Ovary (tissue), 9 donors: ENCODE measurements around the gene AMBRA1. TPM values are rescaled to one million over a fixed set of nuclear protein-coding genes. Genes with fewer than 3 reads are reported as not detected.

Experiments used
- DNase-seq, 5 donors: peaks; one replicate each; pipeline ENCODE4 v3.0.0-alpha.2; 2019 to 2020
- H3K27ac ChIP-seq, 2 donors: fragments of 200-600 bp; one replicate each; pipeline versions ENCODE4 v1.5.1 to v1.8.0; 2019 to 2022
- H3K27me3 ChIP-seq: fragments of 200-600 bp; one replicate; pipeline ENCODE4 v1.8.0; 2022
- H3K36me3 ChIP-seq: fragments of 200-600 bp; sonication (generic); one replicate; pipeline ENCODE4 v1.5.1; 2019
- H3K4me1 ChIP-seq: one replicate; pipeline ENCODE4 v1.8.1; 2013; ENCODE audit warnings: mild to moderate bottlenecking, moderate library complexity; ENCODE audit not compliant: insufficient read depth
- H3K4me3 ChIP-seq: fragments of 200-600 bp; sonication (generic); one replicate; pipeline ENCODE4 v1.5.1; 2017
- H3K9me3 ChIP-seq, 2 donors: fragments of 200-600 bp in 1 of 2; sonication (generic) in 1 of 2; one replicate each; pipeline versions ENCODE4 v1.5.1 to v1.8.1; 2013 to 2019; ENCODE audit warnings: mild to moderate bottlenecking in 1 of 2, moderate library complexity in 1 of 2
- EP300 ChIP-seq: sonication (generic); formaldehyde crosslinking; IDR thresholded peaks from one replicate; pipeline ENCODE4 v1.6.1; 2017; ENCODE audit warnings: antibody characterized with exemption
- POLR2A ChIP-seq: fragments of 450-650 bp; IDR thresholded peaks from one replicate; pipeline ENCODE4 v1.6.1; 2017; ENCODE audit warnings: antibody characterized with exemption, mild to moderate bottlenecking, moderate library complexity
- WGBS, 3 donors: extraction: QIAGEN DNeasy Blood & Tissue Kit in 1 of 3; methylation state at CpG; one replicate each; pipeline versions ENCODE4 v1.1.5 to v1.1.7; 2013 to 2017; 5-methylcytosine and 5-hydroxymethylcytosine counted together
- intact Hi-C, 4 donors: fragments of 100-400 bp; cut with DNase I; formaldehyde crosslinking; loops; one replicate each; pipeline versions ENCODE4 v1.11.0 to v1.15.1; 2022 to 2023
- polyA plus RNA-seq, 2 donors: library from polyadenylated mRNA; stranded (reverse); fragments of 200-250 nt in 1 of 2; fragments of 350-450 nt in 1 of 2; fragmentation: Illumina TruSeq in 1 of 2; extraction: RNeasy Lipid Tissue Mini Kit (QIAGEN cat#74804) in 1 of 2; gene quantifications; one replicate each; pipeline ENCODE4 v1.2.3, GENCODE V29; 2013 to 2014
- total RNA-seq, 7 donors: library from RNA; depleted of rRNA in 2 of 7; stranded (reverse); fragments of >200 nt in 2 of 7; fragmentation: NEBNext Ultra II Directional in 3 of 7; extraction: Animal tissue kit (Norgen Biotek cat#: 25700) in 3 of 7; gene quantifications; one replicate each; pipeline versions ENCODE4 v1.1.0 to v1.2.4, GENCODE V29; 2016 to 2023
- TF ChIP-seq, protein P1 (sequence below), 3 donors: fragments of 450-650 bp in 2 of 3; fragments of 200-600 bp in 1 of 3; IDR thresholded peaks; one replicate each; pipeline versions ENCODE4 v1.5.1 to v1.8.0; 2016 to 2022; ENCODE audit warnings: antibody characterized with exemption in 3 of 3, mild to moderate bottlenecking in 1 of 3
- donor health status: DM: no; HTN: no; CAD: no; lungs with moderate emphysema.
- donor health status: DM: no; HTN: no; CAD: no.
- donor health status: Bipolar disorder and iron deficiency.
- donor health status: DM: yes; HTN: yes; CAD: no.
- donor health status: DM: no; HTN: no; CAD: no.
- donor health status: DM: yes; HTN: yes; CAD: no.

AMBRA1 gene
- total and polyA plus RNA-seq, 9 donors: 18.7 to 38.1 (median 30.1) TPM

DNA sequence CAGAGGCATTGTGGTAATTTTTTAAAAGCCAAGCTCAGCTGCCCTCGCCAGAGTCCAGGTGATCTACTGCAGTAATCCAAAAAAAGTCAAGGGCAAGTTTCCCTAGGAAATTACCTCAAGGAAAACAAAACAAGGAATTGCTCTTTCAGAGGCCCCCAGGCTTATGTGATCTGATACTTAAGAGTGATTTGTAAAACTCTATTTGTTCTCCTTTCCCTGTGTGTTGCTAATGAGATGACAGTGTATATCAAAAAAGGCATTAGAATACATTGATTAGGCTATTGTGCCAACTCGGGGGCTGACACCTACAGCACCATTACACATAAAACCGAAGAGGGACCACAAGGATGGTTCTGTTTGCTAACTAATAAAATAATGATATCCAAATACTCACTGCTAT is 157.7 kb downstream of the AMBRA1 start:
- intact Hi-C loops: no loop called here
- 82% methylated on average over 3 of the region's 3 CpGs for WGBS, 3 donors
- Histone ChIP-seq H3K9me3 (no peaks in the 10 kb centered on the region), H3K27me3 (no peaks in the 10 kb centered on the region), H3K4me1 (no peaks in the 10 kb centered on the region), H3K27ac (no peak overlapping the region), H3K4me3 (no peak overlapping the region), H3K36me3 (no peaks in the 10 kb centered on the region)
- TF ChIP-seq POLR2A (no peak), EP300 (no peak)
- TF ChIP-seq, protein P1, sequence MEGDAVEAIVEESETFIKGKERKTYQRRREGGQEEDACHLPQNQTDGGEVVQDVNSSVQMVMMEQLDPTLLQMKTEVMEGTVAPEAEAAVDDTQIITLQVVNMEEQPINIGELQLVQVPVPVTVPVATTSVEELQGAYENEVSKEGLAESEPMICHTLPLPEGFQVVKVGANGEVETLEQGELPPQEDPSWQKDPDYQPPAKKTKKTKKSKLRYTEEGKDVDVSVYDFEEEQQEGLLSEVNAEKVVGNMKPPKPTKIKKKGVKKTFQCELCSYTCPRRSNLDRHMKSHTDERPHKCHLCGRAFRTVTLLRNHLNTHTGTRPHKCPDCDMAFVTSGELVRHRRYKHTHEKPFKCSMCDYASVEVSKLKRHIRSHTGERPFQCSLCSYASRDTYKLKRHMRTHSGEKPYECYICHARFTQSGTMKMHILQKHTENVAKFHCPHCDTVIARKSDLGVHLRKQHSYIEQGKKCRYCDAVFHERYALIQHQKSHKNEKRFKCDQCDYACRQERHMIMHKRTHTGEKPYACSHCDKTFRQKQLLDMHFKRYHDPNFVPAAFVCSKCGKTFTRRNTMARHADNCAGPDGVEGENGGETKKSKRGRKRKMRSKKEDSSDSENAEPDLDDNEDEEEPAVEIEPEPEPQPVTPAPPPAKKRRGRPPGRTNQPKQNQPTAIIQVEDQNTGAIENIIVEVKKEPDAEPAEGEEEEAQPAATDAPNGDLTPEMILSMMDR (IDR thresholded peaks at IDR 0.05): no peak
- no peak for DNase-seq

- H3K9me3 ChIP-seq: no peaks in the 10 kb centered on the region
- WGBS, 3 donors: 56 to 77% (median 66%) methylated on average over 3 of the region's 3 CpGs
- no peak overlapping the region for H3K4me3 ChIP-seq
- no peaks in the 10 kb centered on the region for H3K27me3 ChIP-seq
- intact Hi-C loops: no loop called here
- TF ChIP-seq EP300: no peak
- no peaks in the 10 kb centered on the region for H3K36me3 ChIP-seq
- no peaks in the 10 kb centered on the region for H3K4me1 ChIP-seq
- no peak overlapping the region for H3K27ac ChIP-seq
- no peak for DNase-seq
Measured at GRCh38 chr11:46435679-46436078, 158.1 kb downstream of the AMBRA1 start.

GRCh38 chr11:46431211-46431610 is 162.6 kb downstream of the AMBRA1 start:
- Histone ChIP-seq H3K4me3 (no peak overlapping the region), H3K36me3 (no peaks in the 10 kb centered on the region), H3K27me3 (no peaks in the 10 kb centered on the region), H3K9me3 (no peaks in the 10 kb centered on the region), H3K4me1 (no peaks in the 10 kb centered on the region), H3K27ac (no peak overlapping the region)
- DNase-seq: no peak
- TF ChIP-seq EP300 (no peak), POLR2A (no peak)
- TF ChIP-seq, protein P1 (IDR thresholded peaks at IDR 0.05): no peak
- intact Hi-C loops: no loop called here

- Histone ChIP-seq H3K4me1 (no peaks in the 10 kb centered on the region), H3K9me3 (no peaks in the 10 kb centered on the region), H3K36me3 (no peaks in the 10 kb centered on the region), H3K27me3 (no peaks in the 10 kb centered on the region), H3K4me3 (no peak overlapping the region), H3K27ac (no peak overlapping the region)
- TF ChIP-seq EP300 (no peak), POLR2A (no peak)
- TF ChIP-seq, protein P1 (IDR thresholded peaks at IDR 0.05): no peak
- DNase-seq: no peak
- 11 to 23% (median 16%) methylated on average over 3 of the region's 3 CpGs for WGBS, 3 donors
- intact Hi-C loops: no loop called here
Measured at GRCh38 chr11:46429717-46430116, 164.1 kb downstream of the AMBRA1 start.

GRCh38 chr11:46427364-46427763 is 166.5 kb downstream of the AMBRA1 start:
- no peak for DNase-seq
- Histone ChIP-seq H3K27ac (no peak overlapping the region), H3K4me3 (no peak overlapping the region), H3K4me1 (no peaks in the 10 kb centered on the region), H3K36me3 (no peaks in the 10 kb centered on the region), H3K9me3 (no peaks in the 10 kb centered on the region), H3K27me3 (no peaks in the 10 kb centered on the region)
- intact Hi-C loops: no loop called here
- WGBS, 3 donors: 87 to 91% (median 88%) methylated on average over 9 of the region's 9 CpGs
- TF ChIP-seq POLR2A: no peak
- no peak for TF ChIP-seq EP300
- TF ChIP-seq, protein P1 (IDR thresholded peaks at IDR 0.05): no peak
